Fibroblast of villous mesenchyme (primary cell): ENCODE data around the gene RBBP7. TPM values are rescaled to one million over a fixed set of nuclear protein-coding genes. Genes with fewer than 3 reads are reported as not detected.

Source experiments
- DNase-seq: peaks from one replicate; pipeline ENCODE4 v3.0.0-alpha.2; 2010; ENCODE audit warnings: low read depth
- H3K4me3 ChIP-seq: 2 replicates; pipeline ENCODE4 v1.5.1; 2011; ENCODE audit warnings: low read depth, mild to moderate bottlenecking, low read length
- CTCF ChIP-seq: IDR thresholded peaks from 2 replicates; pipeline ENCODE4 v1.5.1; 2012; ENCODE audit warnings: low read depth, mild to moderate bottlenecking, low read length; ENCODE audit not compliant: insufficient read depth
- total RNA-seq: library from RNA; depleted of rRNA; stranded (reverse); fragments of >200 nt; gene quantifications from 2 replicates; pipeline ENCODE4 v1.2.3, GENCODE V29; 2012

Gene RBBP7
- total RNA-seq, 1 donor, result 124 TPM

- no peak for DNase-seq
- TF ChIP-seq CTCF, result no peak
- H3K4me3 ChIP-seq, result no peak overlapping the region
Observed at GRCh38 chrX:16842684-16843083, 27.5 kb downstream of the RBBP7 start.

GRCh38 chrX:16839852-16840460 lies 30.2 kb downstream of the RBBP7 start:
- TF ChIP-seq CTCF, result no peak
- peak overlapping the region; percentile 18 for H3K4me3 ChIP-seq
- peak; percentile 90 for DNase-seq

- H3K4me3 ChIP-seq, result no peak overlapping the region
- DNase-seq, result no peak
- no peak for TF ChIP-seq CTCF
Observed at GRCh38 chrX:16839219-16839851, 30.8 kb downstream of the RBBP7 start.

- no peak for TF ChIP-seq CTCF
- DNase-seq, result peak; percentile 84
- no peak overlapping the region for H3K4me3 ChIP-seq
Observed at GRCh38 chrX:16838202-16839066, 31.7 kb downstream of the RBBP7 start.

GRCh38 chrX:16836371-16836770 lies 33.8 kb downstream of the RBBP7 start:
- DNase-seq, result no peak
- peak; percentile 35 for TF ChIP-seq CTCF
- no peak overlapping the region for H3K4me3 ChIP-seq

GRCh38 chrX:16834806-16835205 lies 35.4 kb downstream of the RBBP7 start:
- TF ChIP-seq CTCF, result no peak
- H3K4me3 ChIP-seq, result no peak overlapping the region
- DNase-seq, result no peak
